PFSK-1 (cell line): Measurements from ENCODE around the gene CCS.

Source experiments
- FOXP2 ChIP-seq: optimal IDR thresholded peaks from 2 replicates; pipeline ENCODE3; 2011; ENCODE audit warnings: borderline replicate concordance, control low read depth, inconsistent platforms; ENCODE audit not compliant: insufficient read depth; ENCODE audit errors: extremely low read length, extremely low read depth
- POLR2AphosphoS5 ChIP-seq: IDR thresholded peaks from 2 replicates; pipeline ENCODE4 v1.6.1; 2012; ENCODE audit warnings: low read depth, mild to moderate bottlenecking, control low read depth, low read length, moderate library complexity
- SIN3A ChIP-seq: IDR thresholded peaks from 2 replicates; pipeline ENCODE4 v1.6.1; 2012; ENCODE audit warnings: mild to moderate bottlenecking, low read length, moderate library complexity, borderline replicate concordance; ENCODE audit not compliant: insufficient read depth
- TAF1 ChIP-seq: IDR thresholded peaks from 2 replicates; pipeline ENCODE4 v1.6.1; 2012; ENCODE audit warnings: low read length, control low read depth, borderline replicate concordance; ENCODE audit not compliant: insufficient read depth
- TF ChIP-seq, protein P1 (sequence below), 2 experiments: IDR thresholded peaks; 2 replicates each; pipeline versions ENCODE4 v1.6.1 to v1.8.0; 2011 to 2012; ENCODE audit warnings: low read depth in 2 of 2, low read length in 2 of 2, control low read depth in 1 of 2, inconsistent platforms in 1 of 2, mild to moderate bottlenecking in 1 of 2, moderate library complexity in 1 of 2; ENCODE audit not compliant: insufficient read depth in 1 of 2

Gene CCS

DNA sequence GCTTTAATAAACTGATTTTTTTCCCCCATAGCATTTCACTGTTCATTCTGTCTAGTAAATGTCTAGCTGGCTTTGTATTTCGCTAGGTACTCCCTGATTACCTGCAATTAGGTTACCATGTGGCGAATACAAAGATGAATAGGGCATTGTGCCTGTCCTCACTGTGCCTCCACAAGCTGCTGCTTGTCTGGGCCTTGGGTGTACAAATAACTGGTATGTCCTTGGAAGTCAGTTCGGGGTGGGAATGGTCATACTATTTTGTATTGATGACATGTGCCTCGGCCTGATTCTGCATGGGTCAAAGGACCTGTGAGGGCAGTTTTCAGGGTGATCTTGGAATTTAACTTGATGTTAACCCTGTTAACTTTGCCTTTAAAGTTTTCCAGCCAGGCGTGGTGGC is 56.9 kb downstream of the CCS start:
- TF ChIP-seq TAF1, result no peak
- TF ChIP-seq SIN3A, result no peak
- TF ChIP-seq, protein P1, sequence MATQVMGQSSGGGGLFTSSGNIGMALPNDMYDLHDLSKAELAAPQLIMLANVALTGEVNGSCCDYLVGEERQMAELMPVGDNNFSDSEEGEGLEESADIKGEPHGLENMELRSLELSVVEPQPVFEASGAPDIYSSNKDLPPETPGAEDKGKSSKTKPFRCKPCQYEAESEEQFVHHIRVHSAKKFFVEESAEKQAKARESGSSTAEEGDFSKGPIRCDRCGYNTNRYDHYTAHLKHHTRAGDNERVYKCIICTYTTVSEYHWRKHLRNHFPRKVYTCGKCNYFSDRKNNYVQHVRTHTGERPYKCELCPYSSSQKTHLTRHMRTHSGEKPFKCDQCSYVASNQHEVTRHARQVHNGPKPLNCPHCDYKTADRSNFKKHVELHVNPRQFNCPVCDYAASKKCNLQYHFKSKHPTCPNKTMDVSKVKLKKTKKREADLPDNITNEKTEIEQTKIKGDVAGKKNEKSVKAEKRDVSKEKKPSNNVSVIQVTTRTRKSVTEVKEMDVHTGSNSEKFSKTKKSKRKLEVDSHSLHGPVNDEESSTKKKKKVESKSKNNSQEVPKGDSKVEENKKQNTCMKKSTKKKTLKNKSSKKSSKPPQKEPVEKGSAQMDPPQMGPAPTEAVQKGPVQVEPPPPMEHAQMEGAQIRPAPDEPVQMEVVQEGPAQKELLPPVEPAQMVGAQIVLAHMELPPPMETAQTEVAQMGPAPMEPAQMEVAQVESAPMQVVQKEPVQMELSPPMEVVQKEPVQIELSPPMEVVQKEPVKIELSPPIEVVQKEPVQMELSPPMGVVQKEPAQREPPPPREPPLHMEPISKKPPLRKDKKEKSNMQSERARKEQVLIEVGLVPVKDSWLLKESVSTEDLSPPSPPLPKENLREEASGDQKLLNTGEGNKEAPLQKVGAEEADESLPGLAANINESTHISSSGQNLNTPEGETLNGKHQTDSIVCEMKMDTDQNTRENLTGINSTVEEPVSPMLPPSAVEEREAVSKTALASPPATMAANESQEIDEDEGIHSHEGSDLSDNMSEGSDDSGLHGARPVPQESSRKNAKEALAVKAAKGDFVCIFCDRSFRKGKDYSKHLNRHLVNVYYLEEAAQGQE (IDR thresholded peaks at IDR 0.05; ENCODE audit: insufficient read depth in 1 of 2, low read depth in 2 of 2, low read length in 2 of 2), result no peak
- no peak for TF ChIP-seq POLR2AphosphoS5
- no peak for TF ChIP-seq FOXP2

DNA sequence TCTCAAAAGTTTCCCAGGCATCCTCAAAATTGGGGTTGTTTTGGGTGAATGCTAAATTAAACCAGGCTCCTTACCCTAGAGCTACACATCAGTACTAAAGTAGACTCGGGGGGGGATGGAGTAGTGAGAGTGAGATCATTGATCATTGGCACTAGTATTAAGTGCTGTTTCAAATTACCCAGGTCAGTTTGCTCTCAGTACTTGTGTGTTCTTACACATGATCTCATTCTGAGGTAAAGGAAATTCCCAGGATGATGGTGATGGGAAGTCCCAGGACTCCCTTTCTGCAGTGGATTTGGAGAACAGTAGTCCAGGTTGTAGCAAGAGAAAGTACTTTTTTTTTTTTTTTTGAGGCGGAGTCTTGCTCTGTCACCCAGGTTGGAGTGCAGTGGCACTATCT is 58.0 kb downstream of the CCS start:
- TF ChIP-seq FOXP2, result no peak
- 0 out of 2 replicates have a peak, but pooled peaks have one; percentile 18 for TF ChIP-seq POLR2AphosphoS5

DNA sequence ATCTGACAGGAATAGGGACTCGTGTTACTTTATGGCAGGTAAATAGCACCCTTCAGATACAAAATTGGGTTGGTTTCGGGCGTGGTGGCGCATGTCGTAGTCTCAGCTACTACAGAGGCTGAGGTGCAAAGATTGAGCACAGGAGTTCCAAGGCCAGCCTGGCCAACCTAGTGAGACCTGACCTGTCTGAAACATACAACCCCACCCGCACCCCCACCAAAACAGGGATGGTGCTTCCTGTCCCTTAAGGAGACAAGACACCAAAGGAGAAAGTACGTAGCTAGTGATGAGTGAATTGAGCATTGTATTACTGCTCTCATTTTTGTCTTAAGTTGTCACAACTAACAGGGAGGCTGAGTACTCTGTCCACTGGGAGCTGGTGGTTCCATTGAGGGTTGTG is 59.7 kb downstream of the CCS start:
- TF ChIP-seq FOXP2 (no peak), POLR2AphosphoS5 (no peak), SIN3A (no peak), TAF1 (no peak)
- TF ChIP-seq, protein P1 (IDR thresholded peaks at IDR 0.05; ENCODE audit: insufficient read depth in 1 of 2, low read depth in 2 of 2, low read length in 2 of 2), result no peak

DNA sequence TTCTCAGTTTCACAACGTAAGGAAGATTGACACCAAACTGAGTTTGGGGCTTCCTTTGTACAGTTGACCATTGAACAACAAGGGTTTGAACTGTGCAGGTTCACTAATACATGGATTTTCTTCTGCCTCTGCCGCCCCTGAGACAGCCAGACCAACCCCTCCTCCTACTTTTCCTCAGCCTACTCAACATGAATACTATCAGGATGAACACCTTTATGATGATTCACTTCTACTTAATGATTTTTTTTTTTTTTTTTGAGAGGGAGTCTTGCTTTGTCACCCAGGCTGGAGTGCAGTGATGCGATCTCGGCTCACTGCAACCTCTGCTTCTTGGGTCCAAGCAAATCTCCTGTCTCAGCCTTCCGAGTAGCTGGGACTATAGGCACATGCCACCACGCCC is 60.1 kb downstream of the CCS start:
- no peak for TF ChIP-seq SIN3A
- no peak for TF ChIP-seq FOXP2
- TF ChIP-seq, protein P1 (IDR thresholded peaks at IDR 0.05; ENCODE audit: insufficient read depth in 1 of 2, low read depth in 2 of 2, low read length in 2 of 2), result no peak
- TF ChIP-seq POLR2AphosphoS5, result no peak
- TF ChIP-seq TAF1, result no peak
